Activated naive CD4-positive, alpha-beta T cell (primary cell): ENCODE data around the gene FAM98C.

ENCODE experiments used
- DNase-seq, 4 experiments: peaks; one replicate each; lab custom pipeline; 2025; lab: John Stamatoyannopoulos, UW

The FAM98C gene

GRCh38 chr19:38377052-38377451, 25.8 kb upstream of the FAM98C start:
- DNase-seq = no peak

- DNase-seq = no peak
These were observed 24.0 kb upstream of the FAM98C start for GRCh38 chr19:38378866-38379265.

- no peak for DNase-seq
These were observed 21.8 kb upstream of the FAM98C start for GRCh38 chr19:38381138-38381537.

GRCh38 chr19:38383184-38383583, 19.7 kb upstream of the FAM98C start:
- DNase-seq = no peak

- DNase-seq = no peak
These were observed 19.1 kb upstream of the FAM98C start for GRCh38 chr19:38383743-38384142.

GRCh38 chr19:38384209-38385027, 18.5 kb upstream of the FAM98C start:
- no peak for DNase-seq

- no peak for DNase-seq
These were observed 17.7 kb upstream of the FAM98C start for GRCh38 chr19:38385057-38385803.

- DNase-seq = no peak
These were observed 17.1 kb upstream of the FAM98C start for GRCh38 chr19:38385804-38386257.

GRCh38 chr19:38386300-38386970, 16.5 kb upstream of the FAM98C start:
- no peak for DNase-seq

GRCh38 chr19:38386971-38387549, 15.8 kb upstream of the FAM98C start:
- DNase-seq = peak in 1 of 4 experiments; percentile 31

GRCh38 chr19:38387550-38388348, 15.1 kb upstream of the FAM98C start, which contains the start of gene GGN:
Gene GGN (minus strand): TSS chr19:38388034. CDS start chr19:38387261, 773 bp downstream.
- peak; percentile 30 to 67 (median 58) for DNase-seq

- peak in 1 of 4 experiments; percentile 23 for DNase-seq
These were observed 14.4 kb upstream of the FAM98C start, which contains the start of gene SPRED3 for GRCh38 chr19:38388349-38389100. Gene SPRED3 (plus strand): TSS chr19:38388697. CDS start chr19:38390303, 1,606 bp downstream.

- peak in 1 of 4 experiments; percentile 15 for DNase-seq
These were observed 13.6 kb upstream of the FAM98C start for GRCh38 chr19:38389101-38389925.

GRCh38 chr19:38389957-38390924, 12.7 kb upstream of the FAM98C start:
- DNase-seq = no peak

- no peak for DNase-seq
These were observed 10.9 kb upstream of the FAM98C start for GRCh38 chr19:38391911-38392464.

- no peak for DNase-seq
These were observed 10.1 kb upstream of the FAM98C start for GRCh38 chr19:38392707-38393308.

- peak in 3 of 4 experiments; percentile 32 to 53 (median 33) for DNase-seq
These were observed 8.4 kb upstream of the FAM98C start for GRCh38 chr19:38394488-38394887.
